Measurements from ENCODE around the gene AWAT2.
"Not testable (repeated sequence)": the region's sequence is repeated elsewhere in the genome, so short reads cannot be mapped to it uniquely, and the experiment has no call there.

The AWAT2 gene

DNA sequence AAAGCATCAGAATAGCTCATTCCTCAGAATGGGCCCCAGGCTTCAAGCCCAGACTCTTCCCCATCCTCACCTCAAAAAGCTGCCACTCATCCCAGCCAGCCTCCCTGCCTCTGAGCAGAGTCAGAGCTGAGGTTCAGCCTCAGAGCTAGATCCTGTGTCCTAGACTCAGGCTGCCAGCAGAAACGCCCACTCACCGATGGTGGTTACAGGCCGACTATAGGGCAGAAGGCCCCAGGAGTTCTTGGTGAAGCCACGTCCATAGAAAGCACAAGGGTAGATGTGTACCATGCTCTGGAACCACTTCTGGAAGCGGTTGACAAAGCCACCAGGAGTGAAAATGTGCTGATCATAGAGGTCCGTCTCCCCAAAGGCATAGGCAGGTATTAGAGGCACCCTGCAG is 7.7 kb downstream of the AWAT2 start:
- no peak for DNase-seq

DNA sequence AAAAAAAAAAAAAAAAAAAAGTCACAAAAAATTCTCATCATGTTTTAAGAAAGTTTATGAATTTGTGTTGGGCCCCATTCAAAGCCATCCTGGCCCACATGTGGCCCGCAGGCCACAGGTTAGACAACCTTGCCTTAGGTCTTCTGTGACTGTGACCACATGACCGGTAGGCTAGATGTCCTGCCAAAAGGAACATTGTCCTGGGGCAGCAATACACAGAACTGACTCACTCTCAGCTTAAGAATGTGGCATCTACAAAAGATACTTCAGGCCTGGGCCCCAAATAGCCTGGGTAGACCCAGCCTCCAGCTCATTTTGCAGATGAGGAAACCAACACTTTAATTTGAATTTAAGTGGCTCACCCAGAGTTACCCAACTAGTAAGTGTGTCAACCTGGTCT is 10.0 kb downstream of the AWAT2 start:
- no peak for DNase-seq

DNA sequence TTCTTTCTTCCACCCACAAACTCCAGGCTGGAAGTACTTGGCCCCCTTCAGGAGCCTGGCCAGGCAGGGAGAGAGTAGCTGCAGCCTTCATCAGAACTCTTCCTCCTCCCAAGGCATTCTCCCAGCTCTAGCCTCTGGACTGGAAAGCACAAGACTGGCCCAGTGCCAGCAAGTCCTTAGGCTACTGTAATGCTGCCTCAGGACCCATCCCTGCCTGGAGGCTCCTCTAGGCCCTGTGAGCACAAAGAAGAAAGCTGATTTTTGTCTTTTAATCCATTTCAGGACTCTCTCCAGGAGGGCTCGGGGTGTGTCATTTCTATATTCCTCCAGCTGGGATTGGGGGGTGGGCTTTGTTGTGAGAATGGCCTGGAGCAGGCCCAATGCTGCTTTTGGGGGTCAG is 10.8 kb downstream of the AWAT2 start:
- no peak for DNase-seq

DNA sequence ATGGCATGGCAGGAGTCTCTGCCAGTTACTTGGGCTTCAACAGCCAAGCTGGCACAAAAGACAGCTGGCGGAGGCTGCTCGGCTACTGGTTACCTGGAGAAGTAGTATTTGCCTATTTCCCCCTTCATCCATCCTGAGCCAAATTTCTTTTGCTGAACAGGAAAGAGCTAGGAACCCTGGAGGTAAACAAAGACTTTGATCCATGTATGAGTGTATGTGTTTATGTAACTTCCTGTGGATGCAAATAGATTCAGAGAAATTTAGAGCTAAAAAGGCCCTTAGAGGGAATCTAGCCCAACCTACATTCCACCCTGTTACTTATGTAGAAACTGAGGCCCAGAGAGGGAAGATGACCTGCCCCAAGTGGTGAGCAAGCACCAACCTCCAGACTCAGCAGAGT is 11.2 kb downstream of the AWAT2 start:
- no peak for DNase-seq

DNA sequence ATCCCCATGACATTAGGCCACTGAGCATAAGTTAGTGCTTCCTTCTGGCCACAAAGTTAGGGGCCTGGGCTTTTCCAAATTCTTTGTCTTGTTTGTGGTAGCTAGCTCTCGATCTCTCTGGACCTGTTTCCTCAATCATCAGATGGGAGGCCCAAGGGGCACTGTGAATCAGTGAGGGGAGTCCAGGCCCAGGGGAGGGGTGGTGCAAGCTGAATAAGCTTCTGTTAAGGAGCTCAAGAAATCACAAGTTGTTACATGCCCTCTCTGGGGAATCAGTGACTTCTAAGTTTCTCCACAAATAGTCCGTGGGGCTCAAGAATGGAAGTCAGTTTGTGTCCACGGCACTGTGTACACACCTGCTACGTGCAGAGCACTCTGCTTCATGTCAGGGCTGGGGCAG is 15.1 kb downstream of the AWAT2 start:
- DNase-seq: no peak

DNA sequence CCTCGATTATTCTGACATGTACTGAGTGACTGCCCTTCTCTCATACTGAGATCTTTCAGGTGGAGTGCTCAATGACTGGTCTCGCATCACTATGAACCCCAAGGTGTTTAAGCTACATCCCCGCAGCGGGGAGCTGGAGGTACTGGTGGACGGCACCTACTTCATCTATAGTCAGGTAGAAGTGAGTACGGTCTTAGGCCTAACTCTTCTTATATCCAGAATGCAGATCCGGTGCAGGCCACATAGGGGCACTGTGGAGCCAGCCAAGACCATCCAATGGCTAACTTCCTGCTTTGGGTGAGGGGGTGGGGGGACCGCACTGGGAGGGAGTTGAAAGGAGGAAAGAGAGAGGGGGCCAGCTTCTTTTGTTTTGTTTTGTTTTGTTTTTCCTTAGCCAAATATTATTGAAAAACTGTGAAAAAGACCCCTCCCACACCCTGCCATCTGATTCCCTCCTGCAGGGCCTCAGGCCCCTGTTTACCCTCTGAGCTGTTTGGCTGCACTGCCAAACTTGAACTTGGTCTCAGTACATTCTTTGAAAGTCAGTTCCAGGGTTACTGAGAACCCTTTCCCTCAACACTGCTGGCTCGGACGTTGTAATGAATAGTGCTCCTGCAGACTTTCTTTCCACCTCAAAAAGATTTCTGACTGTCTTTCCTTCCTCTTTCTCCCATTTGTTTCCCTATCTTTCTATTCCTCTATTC is 16.2 kb downstream of the AWAT2 start:
- DNase-seq: peak; percentile 7 to 29

DNA sequence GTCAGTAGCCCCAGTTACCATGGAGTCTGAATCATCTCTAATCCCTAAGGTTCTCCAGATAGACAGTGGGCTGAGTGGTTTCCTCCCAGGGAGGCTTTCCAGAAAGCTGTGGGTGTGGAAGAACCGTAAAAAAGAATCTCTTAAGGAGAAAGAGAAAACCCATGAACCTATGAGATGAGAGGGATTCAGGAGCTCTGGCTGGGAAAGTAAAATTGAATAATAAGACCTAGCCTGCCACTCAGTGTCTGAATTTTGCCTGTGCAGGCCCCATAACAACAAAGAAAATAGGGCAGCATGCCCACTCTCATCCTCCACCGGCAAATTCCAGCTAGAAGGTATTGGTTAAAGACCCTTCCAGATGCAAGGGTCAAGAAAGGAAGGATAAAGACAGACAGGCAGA is 16.9 kb downstream of the AWAT2 start:
- DNase-seq: no peak

DNA sequence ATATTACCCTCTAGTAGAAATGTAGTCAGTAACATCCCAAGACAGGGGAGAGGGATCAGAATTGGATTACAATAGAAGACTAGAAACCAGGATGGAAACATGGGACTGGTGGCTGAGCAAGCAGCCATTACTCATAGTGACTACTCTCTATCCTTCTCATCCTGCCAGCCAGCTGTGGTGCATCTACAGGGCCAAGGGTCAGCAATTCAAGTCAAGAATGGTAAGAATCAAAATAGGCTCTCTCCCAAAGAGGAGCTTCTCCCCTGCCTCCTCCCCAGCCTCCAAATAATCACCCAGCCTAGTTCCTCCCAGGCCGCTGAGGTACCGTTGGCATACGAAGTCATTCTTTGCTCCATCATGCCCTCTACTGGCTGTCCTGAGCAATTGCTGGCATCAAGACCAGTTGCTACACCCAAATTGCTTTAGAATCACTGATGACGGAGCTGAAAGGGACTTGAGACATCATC is 19.4 kb downstream of the AWAT2 start:
- DNase-seq: peak; percentile 42 to 57

DNA sequence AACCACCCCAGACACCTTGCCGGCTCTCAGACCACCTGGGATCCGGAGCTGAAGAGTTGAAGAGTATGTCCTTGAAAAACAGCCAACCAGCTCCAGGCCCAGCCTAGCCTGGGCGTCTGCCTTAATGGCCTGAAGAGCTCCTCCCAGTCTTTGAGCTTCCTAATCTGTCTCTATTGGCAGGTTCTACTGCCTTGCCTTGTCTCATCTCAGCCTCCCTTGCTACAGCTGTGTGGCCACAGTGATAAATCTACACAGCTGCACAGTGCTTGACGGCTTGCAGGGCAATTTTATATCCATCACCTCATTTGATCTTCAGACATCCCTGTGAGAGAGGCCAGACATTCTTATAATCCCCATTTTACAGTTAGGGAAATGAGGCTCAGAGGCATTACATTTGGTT is 19.9 kb downstream of the AWAT2 start:
- no peak for DNase-seq

DNA sequence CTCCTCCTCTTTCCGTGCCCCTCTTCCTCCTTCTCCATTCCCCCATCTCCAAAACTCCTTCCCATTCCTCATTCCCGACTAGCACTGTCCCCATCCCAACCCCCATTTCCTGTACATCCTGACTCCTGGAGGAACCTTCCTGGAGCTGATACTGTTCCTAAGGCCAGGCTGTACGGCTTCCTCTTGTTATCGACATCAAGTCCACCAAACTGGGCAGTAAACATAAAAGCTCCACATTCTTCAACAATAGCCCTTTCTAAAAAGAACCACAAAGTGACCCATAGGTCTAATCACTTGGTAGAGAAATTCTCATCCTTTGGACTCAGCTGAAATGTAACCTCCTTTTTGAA is 22.9 kb downstream of the AWAT2 start:
- no peak for DNase-seq

DNA sequence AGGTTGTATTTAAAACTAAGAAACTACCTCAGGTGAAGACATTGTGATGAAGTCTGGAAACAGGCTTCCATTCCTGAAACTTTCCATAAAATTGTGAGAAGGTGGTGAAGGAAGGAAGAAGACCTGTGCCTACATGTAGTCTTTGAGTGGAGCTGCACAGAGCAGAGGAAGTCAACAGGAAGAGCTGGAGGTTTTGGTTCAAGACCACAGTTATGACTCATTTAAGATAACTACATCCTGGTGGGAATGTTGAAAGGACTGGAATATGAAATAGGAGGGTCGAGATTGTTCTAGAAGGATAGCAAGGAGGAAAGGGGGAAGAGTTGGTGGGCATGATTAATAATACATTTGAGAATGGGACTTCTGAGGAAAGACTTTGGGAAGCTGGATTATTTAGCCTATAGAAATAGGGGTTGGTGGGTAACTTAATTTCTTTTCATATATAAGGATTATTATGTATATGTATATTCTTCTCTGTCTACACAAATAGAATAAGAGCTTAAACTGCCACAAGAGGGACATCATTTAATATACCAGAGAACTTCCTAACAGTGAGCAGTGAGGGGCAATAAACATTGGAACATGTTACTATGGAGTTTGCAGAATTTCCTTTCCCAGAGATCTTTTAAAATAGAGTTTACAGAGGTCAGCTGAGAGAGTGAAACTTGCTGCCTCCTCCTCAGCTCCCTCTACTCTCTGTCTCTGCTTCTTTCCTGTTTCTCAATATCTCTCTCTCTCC is 23.5 kb downstream of the AWAT2 start:
- no peak for DNase-seq

DNA sequence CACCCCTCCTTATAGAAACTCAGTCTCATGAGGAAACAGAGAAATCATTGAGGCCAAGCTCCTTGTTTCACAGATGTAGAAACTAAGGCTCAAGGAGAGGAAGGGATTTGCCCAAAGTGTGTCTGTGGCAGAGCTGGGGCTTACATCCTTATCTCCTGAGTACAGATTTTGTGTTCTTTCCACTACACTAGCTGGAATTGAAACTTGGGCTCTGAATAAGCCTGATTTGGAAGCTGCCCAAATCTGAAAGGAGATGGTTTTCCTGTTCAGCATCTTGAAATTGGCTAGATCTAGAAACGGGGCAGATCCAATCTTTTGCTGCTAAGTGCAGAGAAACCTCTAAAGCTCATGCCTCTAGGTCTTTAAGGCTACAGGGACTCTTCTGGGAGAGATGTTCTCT is 24.3 kb downstream of the AWAT2 start:
- DNase-seq: no peak

DNA sequence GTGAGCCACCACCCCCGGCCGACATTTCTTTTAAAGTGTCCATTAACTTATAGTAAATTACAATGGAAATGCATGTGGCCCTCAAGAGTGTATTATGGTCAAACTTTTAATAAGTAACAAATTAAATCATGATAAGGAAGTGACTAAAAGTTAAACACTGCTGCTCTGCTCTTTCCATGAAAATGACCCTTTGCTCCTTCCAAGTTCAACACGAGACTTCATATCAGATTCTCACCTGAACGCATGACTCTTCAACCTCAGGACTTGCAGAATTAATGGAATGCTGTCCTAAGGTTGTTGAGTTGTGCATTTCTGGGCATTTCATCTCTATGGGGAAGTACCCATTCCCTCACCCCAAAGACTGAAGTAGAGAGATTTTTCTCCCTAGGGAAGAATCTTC is 27.1 kb downstream of the AWAT2 start:
- DNase-seq: no peak

DNA sequence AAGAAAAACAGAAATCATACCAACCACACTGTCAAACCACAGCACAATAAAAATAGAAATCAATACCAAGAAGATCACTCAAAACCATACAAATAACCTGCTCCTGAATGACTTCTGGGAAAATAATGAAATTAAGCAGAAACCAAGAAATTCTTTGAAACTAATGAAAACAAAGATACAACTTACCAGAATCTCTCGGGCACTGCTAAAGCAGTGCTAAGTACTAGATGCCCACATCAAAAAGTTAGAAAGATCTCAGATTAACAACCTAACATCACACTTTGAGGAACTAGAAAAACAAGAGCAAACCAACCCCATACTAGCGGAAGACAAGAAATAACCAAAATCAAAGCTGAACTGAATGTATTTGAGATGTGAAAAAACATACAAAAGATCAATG is 33.2 kb downstream of the AWAT2 start:
- no peak for DNase-seq

DNA sequence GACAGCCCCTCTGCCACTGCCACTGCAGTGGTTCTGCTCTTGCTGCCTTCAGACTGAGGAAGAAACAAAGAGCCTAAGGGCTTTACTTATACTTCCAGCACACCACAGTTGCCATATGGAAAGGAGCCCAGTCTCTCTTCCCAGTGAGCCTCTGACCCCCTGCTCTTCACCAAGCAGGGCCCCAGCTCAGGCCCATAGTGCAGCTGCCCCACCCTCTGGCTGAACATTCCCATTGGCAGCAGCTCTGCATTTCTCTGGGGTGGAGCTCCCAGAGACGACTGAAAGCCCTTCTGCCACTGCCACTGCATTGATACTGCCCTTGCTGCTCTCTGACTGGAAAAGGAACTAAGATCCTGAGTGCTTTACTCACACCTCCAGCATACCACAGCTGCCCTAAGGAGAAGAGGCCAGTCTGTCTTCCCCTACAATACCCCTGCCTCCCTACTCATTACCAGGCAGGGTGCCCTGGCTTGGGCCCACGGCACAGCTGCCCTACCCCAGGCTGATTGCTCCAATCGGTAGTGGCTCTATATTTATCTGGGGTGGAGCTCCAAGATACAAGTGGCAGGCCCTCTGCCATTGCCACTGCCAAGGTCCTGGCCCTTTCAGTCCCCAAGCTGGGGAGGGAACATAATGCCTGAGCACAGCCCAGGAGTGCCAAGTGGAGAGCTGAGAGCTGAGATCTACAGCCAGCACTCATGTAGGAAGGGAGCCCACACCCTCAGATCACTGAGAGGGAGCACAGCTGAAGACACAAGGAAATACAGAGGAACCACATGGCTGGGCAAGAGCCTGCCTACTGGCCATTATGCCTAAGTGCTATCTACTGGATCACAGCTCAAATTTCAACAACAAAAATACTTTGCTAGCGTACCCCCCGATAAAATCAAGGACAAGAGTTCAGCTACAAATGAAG is 36.0 kb downstream of the AWAT2 start:
- no peak for DNase-seq

DNA sequence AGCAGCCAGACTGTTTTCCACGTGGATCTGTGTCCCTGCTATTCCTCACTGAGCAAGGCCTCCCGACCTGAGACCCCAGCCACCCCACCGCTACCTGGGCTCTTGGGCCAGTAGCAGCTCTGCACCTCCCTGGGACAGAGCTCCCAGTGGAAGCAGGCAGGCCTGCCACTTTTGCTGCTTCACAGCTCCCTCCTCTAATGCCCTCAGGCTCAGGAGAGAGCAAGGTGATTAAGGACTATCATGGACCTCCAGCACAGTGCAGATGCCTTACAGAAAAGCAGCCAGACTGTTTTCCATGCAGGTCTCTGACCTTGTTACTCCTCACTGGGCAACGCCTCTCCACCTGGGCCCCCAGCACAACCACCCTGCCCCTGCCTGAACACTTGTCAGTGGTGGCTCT is 37.0 kb downstream of the AWAT2 start:
- no peak for DNase-seq

DNA sequence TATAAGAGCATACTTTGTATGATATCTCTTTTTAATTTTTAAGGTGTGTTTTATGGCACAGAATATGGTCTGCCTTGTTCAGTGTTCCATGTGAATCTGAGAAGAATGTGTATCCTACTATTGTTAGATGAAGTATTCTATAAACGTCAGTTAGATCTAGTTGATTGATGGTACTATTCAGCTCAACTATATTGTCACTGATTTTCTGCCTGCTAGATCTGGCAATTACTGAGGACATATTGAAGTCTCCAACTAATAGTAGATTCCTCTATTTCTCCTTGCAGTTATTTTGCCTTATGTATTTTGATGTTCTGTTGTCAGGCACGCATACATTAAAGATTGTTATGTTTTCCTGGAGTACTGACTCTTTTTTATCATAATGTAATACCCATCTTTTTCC is 39.8 kb downstream of the AWAT2 start:
- no peak for DNase-seq

DNA sequence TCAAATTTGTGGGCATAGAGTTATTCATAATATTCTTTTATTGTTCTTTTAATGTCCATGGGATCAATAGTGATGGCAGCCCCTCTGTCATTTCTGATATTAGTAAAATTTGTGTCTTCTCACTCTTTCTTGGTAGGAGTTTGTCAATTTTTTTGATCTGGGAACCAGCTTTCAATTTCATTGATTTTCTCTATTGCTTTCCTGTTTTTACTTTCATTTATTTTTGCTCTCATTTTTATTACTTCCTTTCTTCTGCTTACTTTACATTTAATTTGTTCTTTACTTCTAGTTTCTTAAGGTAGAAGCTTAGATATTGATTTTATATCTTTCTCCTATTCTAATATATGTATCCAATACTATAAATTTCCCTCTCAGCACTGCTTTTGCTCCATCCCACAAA is 40.7 kb downstream of the AWAT2 start:
- DNase-seq: no peak

DNA sequence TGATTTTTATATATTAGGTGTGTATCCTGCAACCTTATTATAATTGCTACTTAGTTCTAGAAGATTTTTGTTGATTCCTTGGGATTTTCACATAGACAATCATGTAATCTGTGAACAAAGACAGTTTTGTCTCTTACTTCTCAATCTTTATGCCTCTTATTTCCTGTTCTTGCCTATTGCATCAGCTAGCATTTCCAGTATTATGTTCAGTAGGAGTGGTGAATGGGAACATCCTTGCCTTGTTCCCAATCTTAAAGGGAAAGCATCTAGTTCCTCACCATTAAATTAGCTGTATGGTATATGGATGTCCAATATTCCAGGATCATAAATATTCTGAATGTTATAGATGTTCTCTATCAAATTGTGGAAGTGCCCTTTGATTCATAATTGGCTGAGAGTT is 41.8 kb downstream of the AWAT2 start:
- DNase-seq: no peak

DNA sequence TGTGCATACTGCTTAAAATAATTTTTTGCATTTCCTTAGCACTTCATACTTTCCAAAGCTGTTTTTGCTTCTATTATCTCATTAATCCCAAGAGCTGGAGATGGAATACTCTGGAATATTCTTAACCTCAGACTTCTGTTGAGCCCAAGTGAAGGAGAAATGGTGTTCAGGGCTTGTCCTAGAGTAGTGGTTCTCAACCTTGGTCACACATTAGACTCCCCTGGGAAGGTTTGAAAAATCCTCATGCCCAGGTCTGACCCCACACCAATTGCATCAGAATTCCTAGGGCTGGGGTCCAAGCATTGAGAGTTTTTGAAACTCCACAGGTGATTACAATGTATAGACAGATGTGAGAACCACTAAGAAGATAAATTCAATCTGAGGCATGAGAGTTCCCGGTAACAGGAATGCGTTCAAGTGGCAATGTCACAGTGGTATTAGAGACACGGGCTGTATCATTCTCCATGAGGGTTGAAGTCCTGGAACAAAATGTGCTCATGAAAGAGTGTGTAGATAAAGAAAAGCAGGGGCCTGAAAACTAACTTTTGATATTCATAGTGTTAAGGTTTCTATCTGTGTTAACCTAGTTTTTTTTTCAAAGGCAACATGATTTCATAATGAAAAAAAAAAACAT is 47.9 kb downstream of the AWAT2 start:
- DNase-seq: no peak

DNA sequence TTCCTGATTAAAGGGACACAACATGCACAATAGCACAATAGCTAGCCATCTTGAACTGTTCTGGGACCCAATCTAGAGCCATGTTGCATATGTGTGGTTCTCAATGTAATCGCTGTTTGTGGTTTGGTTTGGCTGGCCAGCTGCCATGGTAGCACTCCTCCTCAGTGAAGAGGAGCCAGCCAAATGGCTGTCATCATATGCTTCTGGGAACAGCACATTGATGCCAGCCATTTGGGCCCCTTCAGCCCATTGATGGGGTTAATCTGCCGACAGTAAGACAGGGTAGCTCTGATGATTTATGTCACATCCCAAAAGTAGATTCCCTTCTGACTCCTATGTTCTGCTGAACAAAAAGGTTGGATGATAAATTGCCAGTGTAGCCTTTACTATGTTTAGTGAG is 48.5 kb downstream of the AWAT2 start:
- no peak for DNase-seq

DNA sequence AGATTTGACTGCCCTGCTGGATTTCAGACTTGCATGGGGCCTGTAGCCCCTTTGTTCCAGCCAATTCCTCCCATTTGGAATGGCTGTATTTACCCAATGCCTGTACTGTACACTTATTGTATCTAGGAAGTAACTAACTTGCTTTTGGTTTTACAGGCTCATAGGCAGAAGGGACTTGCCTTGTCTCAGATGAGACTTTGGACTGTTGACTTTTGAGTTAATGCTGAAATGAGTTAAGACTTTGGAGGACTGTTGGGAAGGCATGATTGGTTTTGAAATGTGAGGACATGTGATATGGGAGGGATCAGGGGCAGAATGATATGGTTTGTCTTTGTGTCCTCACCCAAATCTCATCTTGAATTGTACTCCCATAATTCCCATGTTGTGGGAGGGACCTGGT is 51.4 kb downstream of the AWAT2 start:
- DNase-seq: not testable (repeated sequence)

DNA sequence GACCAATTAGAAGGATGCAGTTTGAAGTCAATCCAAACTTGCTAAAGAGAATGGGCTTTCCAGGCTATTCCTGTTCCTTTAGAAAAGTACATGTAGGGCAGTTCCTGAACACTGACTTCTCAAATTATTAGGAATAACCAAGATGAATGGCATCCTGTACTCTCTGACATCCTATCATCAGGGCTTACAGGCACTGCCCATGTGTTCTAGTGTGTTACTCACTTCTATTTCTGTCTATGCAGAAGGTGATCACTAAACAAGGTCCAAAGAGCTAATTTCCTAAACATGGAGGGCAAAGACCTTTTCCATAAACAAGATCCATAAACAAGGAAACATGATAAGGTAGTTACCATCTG is 53.6 kb downstream of the AWAT2 start:
- DNase-seq: no peak
